GM10266 (cell line): ENCODE data around the gene TFF1.

Source experiments
- DNase-seq: peaks from one replicate; pipeline ENCODE4 v3.0.0; 2012; ENCODE audit errors: extremely low spot score
- TF ChIP-seq, protein P1 (sequence below): IDR thresholded peaks from 2 replicates; pipeline ENCODE4 v1.5.1; 2012; ENCODE audit warnings: mild to moderate bottlenecking, low read depth; ENCODE audit not compliant: control insufficient read depth, insufficient read depth; ENCODE audit errors: missing control alignments

TFF1 gene

DNA sequence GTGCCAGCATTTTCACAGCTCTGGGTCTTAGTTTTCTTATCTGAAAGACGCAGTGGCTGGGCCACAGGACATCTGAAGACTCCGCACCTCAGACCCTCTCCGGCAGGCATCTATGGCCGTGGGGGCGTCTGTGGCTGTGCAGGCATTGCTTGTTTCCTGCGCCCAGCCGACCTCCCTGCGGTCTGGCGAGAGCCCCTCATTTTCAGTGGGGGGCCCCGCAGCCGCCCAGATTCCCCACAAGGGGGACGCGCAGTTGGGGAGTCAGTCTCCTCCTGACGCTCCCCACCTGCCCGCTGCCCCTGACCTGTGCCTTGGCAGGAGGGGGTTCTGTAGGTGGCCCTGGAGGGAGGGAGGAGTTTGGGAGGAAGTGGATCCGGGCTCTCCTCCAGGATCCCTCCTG is 3.5 kb upstream of the TFF1 start:
- TF ChIP-seq, protein P1, sequence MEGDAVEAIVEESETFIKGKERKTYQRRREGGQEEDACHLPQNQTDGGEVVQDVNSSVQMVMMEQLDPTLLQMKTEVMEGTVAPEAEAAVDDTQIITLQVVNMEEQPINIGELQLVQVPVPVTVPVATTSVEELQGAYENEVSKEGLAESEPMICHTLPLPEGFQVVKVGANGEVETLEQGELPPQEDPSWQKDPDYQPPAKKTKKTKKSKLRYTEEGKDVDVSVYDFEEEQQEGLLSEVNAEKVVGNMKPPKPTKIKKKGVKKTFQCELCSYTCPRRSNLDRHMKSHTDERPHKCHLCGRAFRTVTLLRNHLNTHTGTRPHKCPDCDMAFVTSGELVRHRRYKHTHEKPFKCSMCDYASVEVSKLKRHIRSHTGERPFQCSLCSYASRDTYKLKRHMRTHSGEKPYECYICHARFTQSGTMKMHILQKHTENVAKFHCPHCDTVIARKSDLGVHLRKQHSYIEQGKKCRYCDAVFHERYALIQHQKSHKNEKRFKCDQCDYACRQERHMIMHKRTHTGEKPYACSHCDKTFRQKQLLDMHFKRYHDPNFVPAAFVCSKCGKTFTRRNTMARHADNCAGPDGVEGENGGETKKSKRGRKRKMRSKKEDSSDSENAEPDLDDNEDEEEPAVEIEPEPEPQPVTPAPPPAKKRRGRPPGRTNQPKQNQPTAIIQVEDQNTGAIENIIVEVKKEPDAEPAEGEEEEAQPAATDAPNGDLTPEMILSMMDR = no peak
- no peak for DNase-seq

DNA sequence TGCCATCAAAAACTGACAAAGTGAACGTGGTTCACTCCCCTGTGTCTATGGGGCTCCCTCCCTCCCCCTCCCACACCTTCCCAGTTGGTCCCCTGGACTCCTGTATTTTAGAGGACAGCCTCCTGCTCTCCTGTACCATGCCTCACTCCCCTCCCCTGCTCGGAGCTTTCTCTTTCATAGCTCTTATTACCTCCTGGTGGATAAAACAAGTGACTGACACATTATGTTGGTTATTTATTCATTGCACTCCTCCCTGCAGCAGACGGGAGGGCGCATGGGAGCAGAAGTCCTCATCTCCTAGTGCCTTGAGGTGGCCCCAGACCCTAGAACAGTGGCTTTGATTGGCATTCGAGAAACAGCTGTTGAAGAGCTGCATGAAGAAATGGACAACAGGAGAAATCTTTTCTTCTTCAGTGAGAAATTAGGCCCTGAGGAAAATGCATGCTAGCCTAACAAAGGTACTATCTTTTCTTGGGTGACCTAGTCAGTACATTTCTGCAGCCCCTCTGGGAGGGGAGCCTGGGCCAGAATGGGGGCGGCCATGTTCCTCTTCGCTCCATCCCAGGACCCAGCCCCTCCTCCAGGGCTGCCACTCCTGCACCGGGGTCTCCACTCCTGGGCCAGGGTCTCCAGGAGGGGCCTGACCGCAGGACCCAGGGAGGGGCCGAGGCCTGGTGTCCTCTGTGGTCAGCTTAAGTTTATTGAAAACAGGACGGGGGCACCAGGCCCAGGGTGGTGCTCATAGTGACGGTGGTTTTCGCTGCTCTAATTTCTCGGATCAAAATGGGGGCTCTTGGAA is 1.2 kb upstream of the TFF1 start:
- TF ChIP-seq, protein P1 = no peak
- no peak for DNase-seq

DNA sequence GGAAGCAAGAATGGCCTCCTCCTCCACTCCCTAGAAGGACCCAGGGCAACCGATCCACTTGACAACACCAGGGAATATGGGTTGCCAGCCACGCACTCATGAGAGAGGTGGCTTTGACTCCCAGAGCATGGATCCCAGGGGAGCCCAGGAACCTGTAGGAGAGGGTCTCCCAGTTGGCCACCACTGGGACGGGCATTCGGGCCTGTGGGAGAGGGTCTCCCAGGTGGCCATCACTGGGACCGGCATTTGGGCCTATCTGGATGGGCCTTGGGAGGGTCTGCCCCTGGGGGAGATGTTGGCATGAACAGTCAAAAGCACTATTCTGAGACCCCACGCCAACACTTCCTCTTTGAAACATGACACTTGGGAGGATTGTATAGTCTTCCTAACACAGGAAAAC is 565 bp downstream of the TFF1 start:
- TF ChIP-seq, protein P1 = no peak
- no peak for DNase-seq

DNA sequence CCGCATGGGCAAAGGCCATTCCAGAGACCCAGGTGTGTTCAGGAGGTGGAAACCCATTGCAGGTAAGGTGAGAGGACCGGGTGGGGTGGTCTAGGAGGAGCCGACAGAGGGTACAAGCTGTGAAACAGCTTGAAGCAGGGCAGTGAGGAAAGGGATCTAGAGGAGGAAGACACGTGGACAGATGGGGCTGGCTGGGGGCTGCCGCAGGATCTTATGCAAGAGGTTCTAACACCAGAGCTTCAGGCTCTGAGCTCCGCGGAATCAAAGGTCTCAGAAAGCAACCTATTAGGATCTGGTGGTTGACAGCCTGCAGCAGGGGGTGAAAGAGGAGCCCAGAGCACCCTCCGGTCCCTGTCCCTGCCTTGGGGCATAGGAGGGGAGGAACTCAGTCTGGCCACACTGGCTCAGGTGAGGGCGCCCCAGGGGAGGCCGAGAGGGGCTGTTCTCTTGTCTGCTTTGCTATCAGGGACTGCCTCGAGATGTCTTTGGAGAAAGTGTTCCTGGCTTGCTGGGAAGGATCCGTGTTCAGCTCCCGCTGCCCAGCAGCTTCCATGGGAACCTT is 1.9 kb downstream of the TFF1 start:
- TF ChIP-seq, protein P1 = no peak
- no peak for DNase-seq

DNA sequence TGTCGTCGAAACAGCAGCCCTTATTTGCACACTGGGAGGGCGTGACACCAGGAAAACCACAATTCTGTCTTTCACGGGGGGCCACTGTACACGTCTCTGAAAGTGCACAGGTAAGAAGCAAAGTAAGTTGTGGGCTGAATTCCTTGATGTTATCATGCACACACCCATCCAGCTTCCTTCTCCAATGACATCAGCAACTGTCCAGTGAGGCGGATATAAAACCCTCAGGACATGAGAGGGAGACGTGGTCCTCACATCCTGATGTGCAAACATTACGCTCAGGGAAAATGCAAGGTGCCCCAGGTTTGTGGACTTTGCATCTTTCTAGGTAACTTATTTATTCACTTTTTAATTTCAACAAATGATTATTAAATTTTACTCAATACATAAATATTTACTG is 3.0 kb downstream of the TFF1 start:
- TF ChIP-seq, protein P1 = no peak
- no peak for DNase-seq

DNA sequence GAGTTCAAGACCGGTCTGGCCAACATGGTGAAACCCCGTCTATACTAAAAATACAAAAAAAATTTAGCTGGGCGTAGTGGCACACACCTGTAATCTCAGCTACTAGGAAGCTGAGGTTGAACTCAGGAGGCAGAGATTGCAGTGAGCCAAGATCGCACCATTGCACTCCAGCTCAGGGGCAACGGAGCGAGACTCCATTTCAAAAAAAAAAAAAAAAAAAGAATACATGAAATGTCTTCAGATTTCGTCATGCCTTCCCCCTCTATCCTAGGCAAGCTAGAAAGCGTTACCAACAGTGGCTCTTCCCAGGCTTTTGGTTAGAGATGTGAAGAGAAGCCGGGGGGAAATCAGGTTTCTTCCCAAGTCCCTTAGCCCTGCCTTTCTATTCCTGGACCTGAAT is 3.6 kb downstream of the TFF1 start:
- TF ChIP-seq, protein P1 = no peak
- DNase-seq = no peak

DNA sequence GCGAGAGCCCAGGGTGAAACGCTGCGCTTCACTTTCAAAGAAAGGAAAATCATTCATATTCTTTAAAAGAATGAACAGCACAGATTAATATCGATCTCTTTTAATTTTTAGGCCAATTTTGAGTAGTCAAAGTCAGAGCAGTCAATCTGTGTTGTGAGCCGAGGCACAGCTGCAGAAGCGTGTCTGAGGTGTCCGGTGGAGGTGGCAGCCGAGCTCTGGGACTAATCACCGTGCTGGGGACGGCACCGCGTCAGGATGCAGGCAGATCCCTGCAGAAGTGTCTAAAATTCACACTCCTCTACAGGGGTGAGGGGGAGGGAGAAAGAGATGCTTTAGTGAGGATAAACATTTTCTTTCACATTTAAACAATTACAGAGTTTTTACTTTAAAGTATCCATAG is 4.1 kb downstream of the TFF1 start:
- TF ChIP-seq, protein P1 = no peak
- DNase-seq = no peak
